ENCODE results near the gene PITRM1. TPM values are rescaled to one million over a fixed set of nuclear protein-coding genes. Genes with fewer than 3 reads are reported as not detected.

Gene PITRM1
- total RNA-seq, 5 donors from 2014 or later (not counting 1 experiment from before 2014, with no cell fraction given), result 73.9 to 89.5 (median 81.0) TPM

- Histone ChIP-seq H3K27ac (ENCODE audit: low read length) (no peak overlapping the region), H3K27me3 (replicated peaks in 1 of 2; ENCODE audit: control insufficient read depth in 2 of 2, extremely low read depth in 1 of 2, insufficient read depth in 2 of 2, low read length in 1 of 2) (no peaks in the 10 kb centered on the region), H3K4me1 (ENCODE audit: control insufficient read depth in 1 of 2, extremely low read depth in 1 of 2, insufficient read depth in 2 of 2, low read length in 2 of 2) (no peaks in the 10 kb centered on the region), H3K4me3 (ENCODE audit: control insufficient read depth in 1 of 2, extremely low read depth in 1 of 2, low read length in 1 of 2) (no peak overlapping the region), H3K9me3 (no peaks in the 10 kb centered on the region), H3K36me3 (ENCODE audit: control insufficient read depth in 2 of 2, extremely low read depth in 1 of 2, insufficient read depth in 1 of 2, low read length in 1 of 2) (peaks cover 23 to 82% of the 10 kb centered on the region in 2 donors)
- Mint-ChIP-seq H3K4me1 (no peaks in the 10 kb centered on the region), H3K27ac (no peak overlapping the region), H3K36me3 (peaks cover 64% of the 10 kb centered on the region), H3K27me3 (no peaks in the 10 kb centered on the region), H3K9me3 (no peaks in the 10 kb centered on the region), H3K4me3 (no peak overlapping the region)
- POLR2A ChIA-PET, result no interaction called here
- WGBS (ENCODE audit: insufficient coverage), result 93% methylated on average over 25 of the region's 28 CpGs
- no peak for DNase-seq
- CTCF ChIA-PET, result no interaction called here
- no peak for ATAC-seq (replicated peaks in 1 of 4)
Observed at GRCh38 chr10:3104251-3104918, 68.2 kb downstream of the PITRM1 start.

GRCh38 chr10:3103646-3104045 is 68.9 kb downstream of the PITRM1 start:
- ChIA-PET POLR2A (no interaction called here), CTCF (no interaction called here)
- Histone ChIP-seq H3K36me3 (ENCODE audit: control insufficient read depth in 2 of 2, extremely low read depth in 1 of 2, insufficient read depth in 1 of 2, low read length in 1 of 2) (peaks cover 23 to 76% of the 10 kb centered on the region in 2 donors), H3K9me3 (no peaks in the 10 kb centered on the region), H3K27ac (ENCODE audit: low read length) (no peak overlapping the region), H3K27me3 (replicated peaks in 1 of 2; ENCODE audit: control insufficient read depth in 2 of 2, extremely low read depth in 1 of 2, insufficient read depth in 2 of 2, low read length in 1 of 2) (no peaks in the 10 kb centered on the region), H3K4me1 (ENCODE audit: control insufficient read depth in 1 of 2, extremely low read depth in 1 of 2, insufficient read depth in 2 of 2, low read length in 2 of 2) (no peaks in the 10 kb centered on the region), H3K4me3 (ENCODE audit: control insufficient read depth in 1 of 2, extremely low read depth in 1 of 2, low read length in 1 of 2) (no peak overlapping the region)
- DNase-seq (no peak), ATAC-seq (replicated peaks in 1 of 4) (no peak)
- Mint-ChIP-seq H3K4me3 (no peak overlapping the region), H3K9me3 (no peaks in the 10 kb centered on the region), H3K36me3 (peaks cover 61% of the 10 kb centered on the region), H3K27ac (no peak overlapping the region), H3K27me3 (no peaks in the 10 kb centered on the region), H3K4me1 (no peaks in the 10 kb centered on the region)
- WGBS (ENCODE audit: insufficient coverage), result 92% methylated on average over 30 of the region's 30 CpGs

GRCh38 chr10:3102720-3103427 is 69.7 kb downstream of the PITRM1 start:
- 91% methylated on average over 15 of the region's 19 CpGs for WGBS (ENCODE audit: insufficient coverage)
- Histone ChIP-seq H3K36me3 (ENCODE audit: control insufficient read depth in 2 of 2, extremely low read depth in 1 of 2, insufficient read depth in 1 of 2, low read length in 1 of 2) (peaks cover 21 to 68% of the 10 kb centered on the region in 2 donors), H3K27me3 (replicated peaks in 1 of 2; ENCODE audit: control insufficient read depth in 2 of 2, extremely low read depth in 1 of 2, insufficient read depth in 2 of 2, low read length in 1 of 2) (no peaks in the 10 kb centered on the region), H3K4me3 (ENCODE audit: control insufficient read depth in 1 of 2, extremely low read depth in 1 of 2, low read length in 1 of 2) (no peak overlapping the region), H3K27ac (ENCODE audit: low read length) (no peak overlapping the region), H3K9me3 (no peaks in the 10 kb centered on the region), H3K4me1 (ENCODE audit: control insufficient read depth in 1 of 2, extremely low read depth in 1 of 2, insufficient read depth in 2 of 2, low read length in 2 of 2) (no peaks in the 10 kb centered on the region)
- Mint-ChIP-seq H3K9me3 (no peaks in the 10 kb centered on the region), H3K27ac (no peak overlapping the region), H3K36me3 (peaks cover 53% of the 10 kb centered on the region), H3K4me3 (no peak overlapping the region), H3K27me3 (no peaks in the 10 kb centered on the region), H3K4me1 (no peaks in the 10 kb centered on the region)
- ChIA-PET CTCF (no interaction called here), POLR2A (no interaction called here)
- ATAC-seq (replicated peaks in 1 of 4), result no peak
- no peak for DNase-seq

GRCh38 chr10:3100856-3101640 is 71.5 kb downstream of the PITRM1 start:
- peaks cover 0 to 7% (median 2%) of the 10 kb centered on the region in 3 donors for H3K4me1 Mint-ChIP-seq
- H3K27me3 Mint-ChIP-seq, result no peaks in the 10 kb centered on the region
- no peak overlapping the region for H3K4me3 Mint-ChIP-seq
- H3K27ac Mint-ChIP-seq, result no peak overlapping the region
- no peaks in the 10 kb centered on the region for H3K27me3 ChIP-seq (replicated peaks in 1 of 2; ENCODE audit: control insufficient read depth in 2 of 2, extremely low read depth in 1 of 2, insufficient read depth in 2 of 2, low read length in 1 of 2)
- peaks cover 0 to 6% of the 10 kb centered on the region in 2 experiments for H3K4me1 ChIP-seq (ENCODE audit: control insufficient read depth in 1 of 2, extremely low read depth in 1 of 2, insufficient read depth in 2 of 2, low read length in 2 of 2)
- no peak for DNase-seq
- no peak overlapping the region for H3K4me3 ChIP-seq (ENCODE audit: control insufficient read depth in 1 of 2, extremely low read depth in 1 of 2, low read length in 1 of 2)
- ATAC-seq (replicated peaks in 1 of 4), result no peak
- ChIA-PET POLR2A (interaction anchor here in 1 of 2 donors (0.7 kb wide), 1 partner anchor 67 kb away, joined by 8 read pairs; no protein-coding TSS in a partner anchor), CTCF (interaction anchor here (0.5 to 0.7 kb wide), 2 partner anchors 19 to 46 kb away, joined by 6 to 7 read pairs; no protein-coding TSS in a partner anchor)
- peaks cover 49% of the 10 kb centered on the region for H3K36me3 Mint-ChIP-seq
- WGBS (ENCODE audit: insufficient coverage), result 97% methylated on average over 28 of the region's 31 CpGs
- no peak overlapping the region for H3K27ac ChIP-seq (ENCODE audit: low read length)
- peaks cover 13 to 57% of the 10 kb centered on the region in 2 donors for H3K36me3 ChIP-seq (ENCODE audit: control insufficient read depth in 2 of 2, extremely low read depth in 1 of 2, insufficient read depth in 1 of 2, low read length in 1 of 2)
- H3K9me3 ChIP-seq, result no peaks in the 10 kb centered on the region
- no peaks in the 10 kb centered on the region for H3K9me3 Mint-ChIP-seq

- Histone ChIP-seq H3K27ac (ENCODE audit: low read length) (no peak overlapping the region), H3K27me3 (replicated peaks in 1 of 2; ENCODE audit: control insufficient read depth in 2 of 2, extremely low read depth in 1 of 2, insufficient read depth in 2 of 2, low read length in 1 of 2) (no peaks in the 10 kb centered on the region), H3K9me3 (no peaks in the 10 kb centered on the region), H3K4me3 (ENCODE audit: control insufficient read depth in 1 of 2, extremely low read depth in 1 of 2, low read length in 1 of 2) (no peak overlapping the region), H3K4me1 (ENCODE audit: control insufficient read depth in 1 of 2, extremely low read depth in 1 of 2, insufficient read depth in 2 of 2, low read length in 2 of 2) (peaks cover 0 to 12% of the 10 kb centered on the region in 2 experiments), H3K36me3 (ENCODE audit: control insufficient read depth in 2 of 2, extremely low read depth in 1 of 2, insufficient read depth in 1 of 2, low read length in 1 of 2) (peaks cover 11 to 50% of the 10 kb centered on the region in 2 donors)
- Mint-ChIP-seq H3K9me3 (no peaks in the 10 kb centered on the region), H3K27me3 (no peaks in the 10 kb centered on the region), H3K4me1 (peaks cover 7 to 15% (median 10%) of the 10 kb centered on the region in 3 donors), H3K27ac (no peak overlapping the region), H3K4me3 (no peak overlapping the region), H3K36me3 (peaks cover 42% of the 10 kb centered on the region)
- CTCF ChIA-PET, result interaction anchor here in 1 of 2 donors (0.5 kb wide), 1 partner anchor 18 kb away, joined by 7 read pairs; no protein-coding TSS in a partner anchor
- ATAC-seq (replicated peaks in 1 of 4), result no peak
- POLR2A ChIA-PET, result interaction anchor here in 1 of 2 donors (0.7 kb wide), 1 partner anchor 68 kb away, joined by 8 read pairs; no protein-coding TSS in a partner anchor
- DNase-seq, result no peak
- WGBS (ENCODE audit: insufficient coverage), result 98% methylated on average over 18 of the region's 19 CpGs
Observed at GRCh38 chr10:3100093-3100792, 72.3 kb downstream of the PITRM1 start.
